Measurements from ENCODE around the gene ATRNL1. TPM values are rescaled to one million over a fixed set of nuclear protein-coding genes. Genes with fewer than 3 reads are reported as not detected.

Gene ATRNL1
- total and polyA plus RNA-seq, 4 donors: 0.40 to 26.9 (median 5.3) TPM

- no peak overlapping the region for H3K27ac ChIP-seq (ENCODE audit: low read depth in 1 of 2, low read length in 2 of 2)
- no peak for DNase-seq (ENCODE audit: low spot score)
- H3K9me3 ChIP-seq (ENCODE audit: control insufficient read depth in 4 of 4, low read length in 3 of 4): no peaks in the 10 kb centered on the region
- no peaks in the 10 kb centered on the region for H3K4me1 ChIP-seq (ENCODE audit: control insufficient read depth in 4 of 4, insufficient read depth in 4 of 4, low read length in 3 of 4)
- 91% methylated on average over 1 of the region's 1 CpG for WGBS
- TF ChIP-seq NR2F2 (IDR thresholded peaks at IDR 0.05): no peak
- no peak for TF ChIP-seq MAX (IDR thresholded peaks at IDR 0.05)
- TF ChIP-seq SP1 (IDR thresholded peaks at IDR 0.05): no peak
- TF ChIP-seq TAF1 (conservative IDR thresholded peaks at IDR 0.05): no peak
- H3K27me3 ChIP-seq (ENCODE audit: control insufficient read depth in 4 of 4, insufficient read depth in 4 of 4, low read length in 3 of 4): no peaks in the 10 kb centered on the region
- H3K4me3 ChIP-seq (ENCODE audit: low read depth in 1 of 3, low read length in 3 of 3): no peak overlapping the region
- no peak overlapping the region for H3K9ac ChIP-seq (ENCODE audit: low read depth in 1 of 2, low read length in 2 of 2)
- no peaks in the 10 kb centered on the region for H3K36me3 ChIP-seq (ENCODE audit: control insufficient read depth in 4 of 4, insufficient read depth in 3 of 4, low read depth in 1 of 4, low read length in 3 of 4)
Measured at GRCh38 chr10:115711306-115711705, 618.1 kb downstream of the ATRNL1 start.

GRCh38 chr10:115720121-115720520 is 627.0 kb downstream of the ATRNL1 start:
- H3K4me3 ChIP-seq (ENCODE audit: low read depth in 1 of 3, low read length in 3 of 3): no peak overlapping the region
- WGBS: 89% methylated on average over 2 of the region's 2 CpGs
- H3K4me1 ChIP-seq (ENCODE audit: control insufficient read depth in 4 of 4, insufficient read depth in 4 of 4, low read length in 3 of 4): no peaks in the 10 kb centered on the region

GRCh38 chr10:115727129-115727528 is 634.0 kb downstream of the ATRNL1 start:
- no peaks in the 10 kb centered on the region for H3K27me3 ChIP-seq (ENCODE audit: control insufficient read depth in 4 of 4, insufficient read depth in 4 of 4, low read length in 3 of 4)
- H3K4me1 ChIP-seq (ENCODE audit: control insufficient read depth in 4 of 4, insufficient read depth in 4 of 4, low read length in 3 of 4): no peaks in the 10 kb centered on the region
- no peak for DNase-seq (ENCODE audit: low spot score)
- no peaks in the 10 kb centered on the region for H3K36me3 ChIP-seq (ENCODE audit: control insufficient read depth in 4 of 4, insufficient read depth in 3 of 4, low read depth in 1 of 4, low read length in 3 of 4)
- TF ChIP-seq SP1 (IDR thresholded peaks at IDR 0.05) (no peak), FOXA2 (IDR thresholded peaks at IDR 0.05) (no peak), RXRA (IDR thresholded peaks at IDR 0.05) (no peak), ZBTB33 (IDR thresholded peaks at IDR 0.05) (no peak), TAF1 (conservative IDR thresholded peaks at IDR 0.05) (no peak), MAX (IDR thresholded peaks at IDR 0.05) (no peak), CTCF (IDR thresholded peaks at IDR 0.05; ENCODE audit: low read depth, low read length, missing input control) (no peak), JUND (IDR thresholded peaks at IDR 0.05) (no peak), RAD21 (IDR thresholded peaks at IDR 0.05) (no peak), FOXA1 (IDR thresholded peaks at IDR 0.05) (no peak), EGR1 (IDR thresholded peaks at IDR 0.05; ENCODE audit: low read depth in 2 of 2) (no peak), REST (IDR thresholded peaks at IDR 0.05) (no peak), HNF4G (IDR thresholded peaks at IDR 0.05) (no peak)
- H3K4me3 ChIP-seq (ENCODE audit: low read depth in 1 of 3, low read length in 3 of 3): no peak overlapping the region
- 92% methylated on average over 5 of the region's 5 CpGs for WGBS
- no peaks in the 10 kb centered on the region for H3K9me3 ChIP-seq (ENCODE audit: control insufficient read depth in 4 of 4, low read length in 3 of 4)
- no peak overlapping the region for H3K9ac ChIP-seq (ENCODE audit: low read depth in 1 of 2, low read length in 2 of 2)
- H3K27ac ChIP-seq (ENCODE audit: low read depth in 1 of 2, low read length in 2 of 2): no peak overlapping the region

More at GRCh38 chr10:115720121-115720520, 627.0 kb downstream of the ATRNL1 start:
- TF ChIP-seq CTCF (IDR thresholded peaks at IDR 0.05; ENCODE audit: low read depth, low read length, missing input control) (no peak), YY1 (IDR thresholded peaks at IDR 0.05) (no peak), FOXA1 (IDR thresholded peaks at IDR 0.05) (no peak), HNF4A (conservative IDR thresholded peaks at IDR 0.05) (no peak), JUND (IDR thresholded peaks at IDR 0.05) (no peak), NR2F2 (IDR thresholded peaks at IDR 0.05) (no peak), TAF1 (conservative IDR thresholded peaks at IDR 0.05) (no peak), RXRA (IDR thresholded peaks at IDR 0.05) (no peak)
- no peak for DNase-seq (ENCODE audit: low spot score)
- no peaks in the 10 kb centered on the region for H3K36me3 ChIP-seq (ENCODE audit: control insufficient read depth in 4 of 4, insufficient read depth in 3 of 4, low read depth in 1 of 4, low read length in 3 of 4)
- no peak overlapping the region for H3K27ac ChIP-seq (ENCODE audit: low read depth in 1 of 2, low read length in 2 of 2)
- no peaks in the 10 kb centered on the region for H3K9me3 ChIP-seq (ENCODE audit: control insufficient read depth in 4 of 4, low read length in 3 of 4)
- no peak overlapping the region for H3K9ac ChIP-seq (ENCODE audit: low read depth in 1 of 2, low read length in 2 of 2)
- H3K27me3 ChIP-seq (ENCODE audit: control insufficient read depth in 4 of 4, insufficient read depth in 4 of 4, low read length in 3 of 4): no peaks in the 10 kb centered on the region

Data from liver (tissue), 9 donors.